Measurements from ENCODE around the gene UBE2L3.
"Not testable (repeated sequence)": the region's sequence is repeated elsewhere in the genome, so short reads cannot be mapped to it uniquely, and the experiment has no call there.

UBE2L3 gene

DNA sequence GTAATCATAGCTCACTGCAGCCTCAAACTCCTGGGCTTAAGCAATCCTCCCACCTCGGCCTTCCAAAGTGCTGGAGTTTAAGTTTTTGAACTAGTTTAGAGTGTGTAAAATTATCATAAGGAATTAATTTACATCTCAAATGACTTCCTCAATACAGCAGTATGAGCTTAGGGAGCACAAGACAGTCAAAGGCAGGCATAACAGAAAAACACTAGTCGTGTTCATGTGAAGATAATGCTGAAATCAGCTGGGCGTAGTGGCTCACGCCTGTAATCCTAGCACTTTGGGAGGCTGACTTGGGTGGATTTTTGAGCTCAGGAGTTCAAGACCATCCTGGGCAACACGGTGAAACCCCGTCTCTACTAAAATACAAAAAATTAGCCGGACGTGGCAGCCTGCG lies 36.5 kb downstream of the UBE2L3 start:
- DNase-seq: no peak

DNA sequence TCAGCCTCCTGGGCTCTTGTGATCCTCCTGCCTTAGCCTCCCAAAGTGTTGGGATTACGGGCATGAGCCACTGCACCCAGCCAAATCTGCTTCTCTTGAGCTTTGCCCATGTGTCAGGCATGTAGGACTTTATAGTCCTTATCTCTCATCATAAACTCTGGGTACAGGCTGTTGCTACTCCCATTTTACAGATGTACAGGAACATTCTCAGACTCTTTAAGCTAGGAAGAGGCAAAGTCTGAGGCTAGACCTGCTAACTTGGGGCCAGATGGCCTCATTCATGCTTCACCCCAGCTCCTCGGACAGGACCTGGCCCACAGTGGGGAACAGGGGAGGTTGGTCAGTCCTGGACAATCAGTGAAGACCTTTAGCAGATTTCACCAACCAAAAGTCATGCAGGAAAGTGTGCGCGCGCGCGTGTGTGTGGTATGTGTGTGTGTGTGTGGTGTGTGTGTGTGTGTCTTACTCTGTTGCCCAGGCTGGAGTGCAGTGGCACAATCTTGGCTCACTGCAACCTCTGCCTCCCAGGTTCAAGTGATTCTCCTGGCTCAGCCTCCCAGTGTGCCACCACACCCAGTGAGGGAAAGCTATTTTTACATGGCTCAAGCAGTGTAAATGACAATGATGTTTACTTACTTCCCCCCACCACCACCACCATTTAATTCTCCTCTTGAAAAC lies 38.5 kb downstream of the UBE2L3 start:
- DNase-seq: no peak

DNA sequence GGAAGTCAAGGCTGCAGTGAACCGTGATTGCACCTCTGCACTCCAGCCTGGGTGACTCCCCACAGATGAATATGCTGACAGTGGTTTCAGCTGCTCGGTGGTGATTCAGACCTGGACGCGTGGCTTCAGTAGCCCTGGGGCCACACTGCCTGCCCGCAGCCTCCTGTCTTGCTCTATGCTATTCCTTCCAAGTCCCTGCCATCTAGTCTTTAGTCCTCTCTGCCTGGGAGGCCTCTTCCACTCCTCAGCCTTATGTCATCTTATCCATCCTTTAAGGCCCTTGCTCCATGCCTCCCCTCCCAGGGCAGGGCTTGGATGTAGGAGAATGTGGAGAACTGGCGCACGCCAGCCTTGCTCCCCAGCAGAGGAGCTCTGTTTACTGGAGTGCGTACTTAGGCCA lies 39.3 kb downstream of the UBE2L3 start:
- DNase-seq: no peak

- not testable (repeated sequence) for DNase-seq
Measured at GRCh38 chr22:21609556-21610157, 42.1 kb downstream of the UBE2L3 start.

DNA sequence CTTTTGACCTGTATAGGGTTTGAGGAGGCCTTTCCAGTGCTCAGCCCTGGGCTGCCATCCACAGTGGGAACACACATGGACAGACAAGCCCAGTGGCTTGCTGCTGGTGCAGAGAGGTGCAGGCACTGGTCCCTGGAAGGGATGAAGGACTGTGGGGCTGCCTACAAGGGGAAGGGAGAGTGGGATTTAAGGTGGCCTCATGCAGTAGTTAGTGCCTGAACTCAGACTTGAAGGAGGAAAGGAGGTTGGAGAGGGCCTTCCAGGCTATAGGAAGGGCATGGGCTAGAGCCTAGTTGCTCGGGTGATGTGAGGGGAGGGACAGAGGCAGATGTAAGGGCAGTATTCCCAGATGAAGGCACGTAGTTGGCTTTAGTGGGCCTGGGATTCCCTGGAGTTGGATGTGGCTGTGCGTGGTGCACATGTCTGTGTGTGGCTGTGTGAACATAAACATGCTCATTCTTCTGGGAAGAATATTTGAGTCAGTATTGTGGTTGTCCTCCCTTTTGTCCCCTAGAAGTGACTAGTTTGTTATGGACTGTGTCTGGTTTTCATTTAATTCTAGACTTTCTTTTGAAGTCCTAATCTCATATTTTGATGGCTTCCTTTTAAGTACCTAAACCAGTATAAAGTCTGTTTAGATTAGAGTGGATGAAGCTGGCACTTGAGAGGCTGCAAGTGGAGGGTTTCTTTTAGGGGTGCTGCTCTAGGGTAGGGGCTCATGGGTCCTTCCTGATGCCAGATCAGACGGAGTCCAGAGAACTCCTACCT lies 43.9 kb downstream of the UBE2L3 start:
- no peak for DNase-seq

- DNase-seq: no peak
Measured at GRCh38 chr22:21612858-21613257, 45.3 kb downstream of the UBE2L3 start.

GRCh38 chr22:21613553-21614233 lies 46.2 kb downstream of the UBE2L3 start:
- no peak for DNase-seq

GRCh38 chr22:21615731-21616130 lies 48.2 kb downstream of the UBE2L3 start:
- no peak for DNase-seq

DNA sequence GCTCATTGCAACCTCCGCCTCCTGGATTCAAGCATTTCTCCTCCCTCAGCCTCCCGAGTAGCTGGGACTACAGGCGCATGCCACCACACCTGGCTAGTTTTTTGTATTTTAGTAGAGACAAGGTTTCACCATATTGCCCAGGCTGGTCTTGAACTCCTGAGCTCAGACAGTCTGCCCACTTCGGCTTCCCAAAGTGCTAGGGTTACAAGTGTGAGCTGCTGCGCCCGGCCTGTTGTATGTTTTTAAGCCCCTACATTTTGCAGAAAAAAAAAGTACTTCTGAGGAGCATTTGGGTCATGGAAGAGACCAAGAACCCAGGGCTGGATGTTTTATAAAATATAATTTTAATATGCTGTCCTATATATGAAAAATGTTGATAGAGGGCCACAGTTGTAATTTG lies 49.8 kb downstream of the UBE2L3 start:
- DNase-seq: not testable (repeated sequence)

DNA sequence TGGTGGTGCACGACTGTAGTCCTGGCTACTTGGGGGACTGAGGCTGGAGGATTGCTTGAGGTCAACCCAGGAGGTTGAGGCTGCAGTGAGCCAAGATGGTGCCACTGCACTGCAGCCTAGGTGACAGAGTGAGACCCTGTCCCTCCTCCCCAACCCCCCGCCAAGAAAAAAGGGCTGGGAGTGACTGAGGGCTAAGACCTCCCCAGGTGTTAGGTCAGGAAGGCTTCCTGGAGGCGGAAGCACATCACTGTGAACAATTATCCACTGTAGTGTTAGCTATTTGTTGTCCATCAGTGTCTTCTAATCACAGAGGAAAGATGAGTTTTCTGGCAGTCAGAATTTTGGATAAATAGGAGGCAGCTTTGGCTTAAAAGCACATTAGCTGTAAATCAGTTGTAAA lies 53.5 kb downstream of the UBE2L3 start:
- DNase-seq: no peak

DNA sequence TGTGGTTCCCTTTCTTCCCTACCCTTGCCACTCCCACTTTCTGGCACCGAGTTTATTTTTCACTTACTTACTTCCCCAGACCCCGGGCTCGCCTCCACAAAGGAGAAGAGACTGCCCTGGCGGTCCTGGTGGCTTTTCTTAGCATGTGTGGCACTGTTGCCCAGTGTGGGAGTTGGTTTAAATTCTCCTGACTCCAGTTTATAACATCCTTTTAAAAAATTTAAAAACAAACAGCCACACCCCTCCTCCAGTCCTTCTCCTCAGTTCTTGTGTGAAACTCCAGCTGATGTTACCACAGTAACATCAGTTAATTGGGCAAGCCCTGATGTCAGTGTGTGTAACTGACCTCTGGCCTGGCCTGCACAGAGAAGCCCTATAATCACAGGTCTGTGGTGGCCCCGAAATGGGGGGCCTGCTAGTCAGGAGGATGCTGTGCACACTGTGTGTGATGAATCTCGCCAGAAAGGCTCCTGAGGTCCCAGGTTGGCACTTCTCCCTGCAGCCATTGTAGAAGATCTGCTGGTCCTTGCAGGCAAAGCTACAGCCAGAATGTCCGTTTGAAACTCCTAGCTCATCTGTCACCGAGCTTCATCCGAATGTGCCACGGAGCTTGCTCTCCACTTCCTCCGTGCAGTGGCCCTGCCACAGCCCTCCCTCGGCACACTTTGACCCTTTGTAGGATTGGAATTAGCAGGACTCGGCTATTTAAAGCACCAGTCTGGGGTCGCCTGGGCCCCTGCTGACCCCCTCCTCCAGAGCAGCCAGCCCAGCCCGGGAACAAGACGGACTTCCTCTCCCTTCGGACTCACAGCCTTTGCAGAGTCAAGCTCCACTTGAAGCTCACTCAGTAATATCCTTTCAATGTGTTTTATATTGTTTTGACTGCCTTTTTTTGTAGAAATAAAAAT lies 54.8 kb downstream of the UBE2L3 start:
- DNase-seq: no peak

DNA sequence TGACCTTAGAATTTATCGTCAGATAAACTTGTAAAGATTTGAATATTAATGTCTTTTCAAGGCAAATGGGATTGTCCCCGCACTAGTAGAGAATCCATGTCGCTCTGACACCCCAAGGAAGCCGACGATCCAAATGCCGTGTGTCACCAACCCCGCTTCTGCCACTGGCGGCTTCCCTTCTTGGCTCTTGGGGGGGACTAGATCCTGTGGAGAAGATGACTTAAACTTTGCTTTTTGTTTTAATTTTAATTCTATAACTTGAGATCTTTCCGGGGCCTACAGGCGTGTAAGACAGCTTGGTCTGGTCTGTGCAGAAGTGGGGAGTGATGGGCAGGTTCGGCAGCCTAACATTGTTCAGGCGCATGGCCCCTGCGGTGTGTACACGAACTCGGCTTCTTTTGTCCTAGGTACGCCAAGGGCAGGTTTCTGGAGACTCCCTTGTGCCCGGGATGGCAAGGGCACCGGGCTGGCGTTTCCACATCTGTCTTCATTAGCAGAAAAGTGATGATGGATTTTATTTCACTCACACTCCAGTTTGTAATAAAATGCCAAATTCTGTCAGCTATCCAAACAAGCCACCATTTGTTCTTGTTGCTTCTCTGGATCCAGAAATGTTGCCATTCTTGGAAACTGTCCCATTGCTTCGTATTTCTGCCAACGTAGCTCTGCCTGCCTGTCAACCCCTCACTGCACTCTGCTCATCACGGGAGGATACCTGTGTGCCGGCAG lies 55.6 kb downstream of the UBE2L3 start:
- no peak for DNase-seq

- no peak for DNase-seq
Measured at GRCh38 chr22:21623648-21623970, 56.1 kb downstream of the UBE2L3 start.

GRCh38 chr22:21624120-21624879 lies 56.8 kb downstream of the UBE2L3 start:
- DNase-seq: peak in 1 of 2 experiments; percentile 16

DNA sequence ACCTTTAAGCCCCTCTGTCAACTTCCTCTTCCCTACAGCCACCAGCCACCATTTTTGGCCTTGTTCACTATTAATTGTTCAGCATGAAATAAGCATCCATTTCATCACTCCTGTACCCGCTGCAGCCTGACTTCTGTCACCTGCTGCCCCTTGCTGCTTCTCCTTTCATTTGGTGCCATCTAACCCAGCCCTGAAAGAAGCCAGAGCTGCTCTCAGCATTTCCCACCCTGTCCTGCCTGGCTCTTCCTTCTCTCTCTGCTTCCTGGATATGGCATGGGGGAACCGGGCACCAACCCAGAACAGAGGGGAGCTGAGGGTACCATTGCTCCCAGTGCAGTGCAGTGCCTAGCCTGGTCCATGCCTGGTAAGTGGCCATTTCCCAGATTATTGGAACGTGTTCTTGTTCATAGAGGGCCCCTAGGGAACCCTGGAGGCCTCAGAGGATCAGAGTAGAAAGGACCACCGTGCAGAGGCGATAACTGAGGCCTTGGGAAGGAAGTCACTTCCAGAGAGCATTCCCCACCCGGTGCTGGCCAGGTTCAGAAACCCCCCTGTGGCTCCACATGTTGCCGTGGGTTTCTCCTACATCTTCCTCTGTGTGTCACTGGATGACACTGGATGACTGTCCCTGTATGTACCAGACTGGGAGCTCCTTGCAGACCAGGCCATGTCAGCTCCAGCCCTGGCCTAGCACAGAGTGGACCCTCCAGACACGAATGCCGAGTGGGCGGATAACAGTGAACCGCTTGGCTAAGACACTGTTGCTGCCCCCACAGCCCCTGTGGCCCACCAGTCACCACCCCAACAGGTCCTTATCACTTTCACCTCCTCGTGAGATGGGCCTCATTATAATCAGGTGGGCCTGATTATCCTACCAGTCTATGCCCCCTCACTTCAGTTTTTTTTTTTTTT lies 57.6 kb downstream of the UBE2L3 start:
- DNase-seq: no peak

GRCh38 chr22:21626073-21626734 lies 58.7 kb downstream of the UBE2L3 start:
- DNase-seq: peak; percentile 43 to 73

DNA sequence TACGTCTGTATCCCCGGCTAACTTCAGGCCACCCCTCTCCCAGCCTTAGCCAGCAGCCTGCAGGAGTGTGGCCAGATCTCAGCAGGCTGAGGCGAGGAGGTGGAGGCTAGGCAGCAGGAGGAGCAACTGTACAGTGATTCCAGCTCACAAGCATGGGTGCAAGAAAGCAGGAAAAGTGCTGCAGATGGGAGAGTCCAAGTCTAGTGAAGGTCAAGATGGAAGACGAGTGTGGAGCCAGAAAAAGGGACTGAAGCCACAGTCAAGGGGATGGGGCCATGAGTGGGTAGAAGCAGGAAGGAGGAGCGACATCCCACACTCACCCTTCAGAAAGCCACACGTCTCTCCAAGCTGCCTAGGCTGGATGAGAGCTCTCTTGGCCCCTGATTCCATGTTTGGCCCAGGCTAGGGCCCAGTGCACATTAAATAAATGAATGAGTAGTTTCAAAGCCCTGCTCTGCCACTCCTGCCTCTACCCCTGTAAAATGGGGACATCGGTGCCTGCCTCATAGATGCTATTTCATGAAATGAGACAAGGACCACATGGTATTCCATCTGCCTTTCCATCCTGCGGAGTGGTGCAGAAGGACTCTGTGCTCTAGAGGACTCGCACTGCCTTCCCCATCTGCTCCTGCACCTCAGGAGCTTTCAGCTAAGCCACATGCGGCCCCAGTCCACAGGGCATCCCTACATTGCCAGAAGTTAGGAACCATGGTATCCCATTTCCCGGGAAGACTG lies 59.4 kb downstream of the UBE2L3 start:
- peak; percentile 91 to 96 for DNase-seq

DNA sequence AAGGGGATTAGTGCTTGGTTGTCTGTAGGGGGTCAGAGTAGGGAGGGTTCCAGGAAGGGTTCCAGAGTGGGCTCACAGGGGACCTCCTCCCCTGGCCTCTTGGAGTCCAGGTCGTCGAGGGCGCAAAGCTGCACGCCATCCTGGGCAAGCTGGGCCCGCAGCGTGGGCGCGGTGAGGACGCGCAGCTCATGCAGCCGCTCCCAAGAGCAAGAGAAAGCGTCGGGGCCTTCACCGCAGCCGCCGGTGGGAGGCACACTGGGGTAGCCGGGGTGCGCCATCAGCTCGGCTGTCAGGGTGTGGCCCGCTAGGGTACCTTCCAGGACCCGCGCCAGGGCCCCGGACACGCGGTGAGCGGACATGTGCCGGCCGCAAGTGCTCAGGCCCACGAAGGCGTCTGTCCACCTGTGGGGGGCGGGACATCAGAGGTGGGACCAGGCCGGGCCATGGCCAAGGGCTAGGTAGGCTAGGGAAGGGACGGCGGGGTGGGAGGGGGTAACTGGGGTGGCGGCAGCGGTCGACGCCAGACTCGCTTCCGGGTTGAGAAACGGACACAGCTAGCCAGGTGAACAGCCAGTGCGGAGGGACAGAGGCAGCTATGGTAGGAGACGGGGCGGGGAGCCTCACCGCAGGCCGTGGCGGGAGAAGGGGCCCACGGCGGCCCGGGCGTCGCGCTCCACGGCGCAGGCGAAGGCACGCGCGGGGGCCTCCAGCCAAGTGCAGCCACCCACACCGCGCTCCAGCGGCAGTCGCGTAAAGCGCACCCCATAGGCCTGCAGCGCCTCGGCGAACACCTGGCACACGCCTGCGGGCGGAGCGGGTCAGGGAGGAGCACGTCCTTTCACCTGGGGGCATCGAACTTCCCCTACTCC lies 61.1 kb downstream of the UBE2L3 start:
- peak in 1 of 2 experiments; percentile 27 for DNase-seq
